Trophoblast cell (in vitro differentiated cells and primary cell): Measurements from ENCODE around the gene ZNF90.
"Not testable (repeated sequence)": the region's sequence is repeated elsewhere in the genome, so short reads cannot be mapped to it uniquely, and the experiment has no call there.

Experiments used
- DNase-seq, 2 donors: peaks; one replicate each; pipeline ENCODE4 v3.0.0-alpha.2; 2016
- H2AFZ ChIP-seq: 2 replicates; pipeline ENCODE4 v1.6.1; 2013; ENCODE audit warnings: low read length, moderate library complexity, mild to moderate bottlenecking; ENCODE audit not compliant: insufficient read depth, poor library complexity
- H2AK5ac ChIP-seq: 2 replicates; pipeline ENCODE4 v1.6.1; 2013; ENCODE audit warnings: mild to moderate bottlenecking, low read length
- H2BK120ac ChIP-seq: 2 replicates; pipeline ENCODE4 v1.6.1; 2013; ENCODE audit warnings: low read length, mild to moderate bottlenecking, moderate library complexity; ENCODE audit not compliant: insufficient read depth, poor library complexity
- H2BK12ac ChIP-seq: 2 replicates; pipeline ENCODE4 v1.6.1; 2013; ENCODE audit warnings: mild to moderate bottlenecking, low read length, moderate library complexity
- H2BK5ac ChIP-seq: 2 replicates; pipeline ENCODE4 v1.6.1; 2013; ENCODE audit warnings: low read length, low read depth, moderate library complexity, mild to moderate bottlenecking; ENCODE audit not compliant: poor library complexity
- H3K14ac ChIP-seq: 2 replicates; pipeline ENCODE4 v1.6.1; 2013; ENCODE audit warnings: mild to moderate bottlenecking, low read length
- H3K18ac ChIP-seq: 2 replicates; pipeline ENCODE4 v1.6.1; 2013; ENCODE audit warnings: mild to moderate bottlenecking, low read length
- H3K23ac ChIP-seq: 2 replicates; pipeline ENCODE4 v1.6.1; 2013; ENCODE audit warnings: low read length
- H3K27ac ChIP-seq: 2 replicates; pipeline ENCODE4 v1.5.1; 2013; ENCODE audit warnings: low read depth, mild to moderate bottlenecking, inconsistent platforms, low read length, moderate library complexity
- H3K27me3 ChIP-seq: 2 replicates; pipeline ENCODE4 v1.6.1; 2013; ENCODE audit warnings: inconsistent platforms, mild to moderate bottlenecking, low read length, moderate library complexity; ENCODE audit not compliant: insufficient read depth
- H3K36me3 ChIP-seq, 2 experiments: 1 replicate in 1 of 2; 2 replicates in 1 of 2; pipeline ENCODE4 v1.6.1; 2013; ENCODE audit warnings: low read length in 2 of 2, mild to moderate bottlenecking in 2 of 2, moderate library complexity in 1 of 2; ENCODE audit not compliant: insufficient read depth in 2 of 2, control insufficient read depth in 1 of 2
- H3K4ac ChIP-seq: 2 replicates; pipeline ENCODE4 v1.6.1; 2013; ENCODE audit warnings: low read depth, mild to moderate bottlenecking, low read length, moderate library complexity
- H3K4me1 ChIP-seq, 2 experiments: 1 replicate in 1 of 2; 2 replicates in 1 of 2; pipeline ENCODE4 v1.6.1; 2013; ENCODE audit warnings: low read length in 2 of 2, mild to moderate bottlenecking in 2 of 2, moderate library complexity in 1 of 2; ENCODE audit not compliant: insufficient read depth in 2 of 2, control insufficient read depth in 1 of 2
- H3K4me2 ChIP-seq: 2 replicates; pipeline ENCODE4 v1.6.1; 2013; ENCODE audit warnings: inconsistent platforms, mild to moderate bottlenecking, low read length, moderate library complexity
- H3K4me3 ChIP-seq: 2 replicates; pipeline ENCODE4 v1.5.1; 2013; ENCODE audit warnings: mild to moderate bottlenecking, low read depth, low read length, inconsistent platforms
- H3K79me1 ChIP-seq: one replicate; pipeline ENCODE4 v1.6.1; 2013; ENCODE audit warnings: low read length
- H3K79me2 ChIP-seq: 2 replicates; pipeline ENCODE4 v1.6.1; 2013; ENCODE audit warnings: low read length, mild to moderate bottlenecking; ENCODE audit not compliant: control insufficient read depth, insufficient read depth, poor library complexity
- H3K9ac ChIP-seq: 2 replicates; pipeline ENCODE4 v1.6.1; 2013; ENCODE audit warnings: mild to moderate bottlenecking, low read length
- H3K9me3 ChIP-seq: 2 replicates; pipeline ENCODE4 v1.6.1; 2013; ENCODE audit warnings: low read depth, mild to moderate bottlenecking, control low read depth, inconsistent platforms, low read length; ENCODE audit not compliant: insufficient read depth
- H4K12ac ChIP-seq: 2 replicates; pipeline ENCODE4 v1.6.1; 2013; ENCODE audit warnings: low read depth, mild to moderate bottlenecking, low read length, moderate library complexity
- H4K8ac ChIP-seq: 2 replicates; pipeline ENCODE4 v1.6.1; 2013; ENCODE audit warnings: low read depth, mild to moderate bottlenecking, low read length, moderate library complexity
- H4K91ac ChIP-seq: one replicate; pipeline ENCODE4 v1.6.1; 2013; ENCODE audit warnings: low read depth, mild to moderate bottlenecking, low read length, moderate library complexity
- WGBS: extraction: QIAGEN DNeasy Blood & Tissue Kit; methylation state at CpG from one replicate; pipeline ENCODE4 v1.1.7; 2013; ENCODE audit warnings: missing lambda C conversion rate; ENCODE audit not compliant: insufficient read length, insufficient coverage; ENCODE audit errors: extremely low coverage; 5-methylcytosine and 5-hydroxymethylcytosine counted together

Gene ZNF90

DNA sequence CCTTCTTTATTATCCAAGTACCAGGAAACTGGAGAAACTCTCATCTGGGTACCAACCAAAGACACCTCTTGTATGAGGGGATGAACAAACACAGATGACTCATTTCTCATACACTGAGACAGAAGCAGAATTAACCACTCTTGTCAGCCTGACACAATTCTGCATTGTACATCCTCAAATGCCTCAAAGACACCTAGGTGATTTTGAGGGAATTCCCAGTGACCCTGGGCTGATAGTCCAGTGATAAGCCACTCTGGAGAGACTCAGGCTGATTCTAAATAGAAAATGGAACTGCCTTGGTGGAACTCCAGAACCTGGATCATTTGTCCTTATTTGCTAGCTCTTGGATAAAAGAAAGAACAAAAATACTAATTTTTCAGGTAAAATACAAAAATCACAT, 19.1 kb upstream of the ZNF90 start:
- H3K27me3 ChIP-seq, H2BK120ac ChIP-seq, H2AK5ac ChIP-seq, H2BK12ac ChIP-seq, H2BK5ac ChIP-seq, H3K4ac ChIP-seq, H4K91ac ChIP-seq, H3K9me3 ChIP-seq, H3K79me1 ChIP-seq, H3K14ac ChIP-seq, H3K79me2 ChIP-seq, H3K27ac ChIP-seq, H2AFZ ChIP-seq, H3K4me3 ChIP-seq, H3K36me3 ChIP-seq, H3K9ac ChIP-seq, H4K8ac ChIP-seq, H4K12ac ChIP-seq, DNase-seq, H3K4me2 ChIP-seq, H3K18ac ChIP-seq, H3K23ac ChIP-seq, H3K4me1 ChIP-seq: not testable (repeated sequence)

DNA sequence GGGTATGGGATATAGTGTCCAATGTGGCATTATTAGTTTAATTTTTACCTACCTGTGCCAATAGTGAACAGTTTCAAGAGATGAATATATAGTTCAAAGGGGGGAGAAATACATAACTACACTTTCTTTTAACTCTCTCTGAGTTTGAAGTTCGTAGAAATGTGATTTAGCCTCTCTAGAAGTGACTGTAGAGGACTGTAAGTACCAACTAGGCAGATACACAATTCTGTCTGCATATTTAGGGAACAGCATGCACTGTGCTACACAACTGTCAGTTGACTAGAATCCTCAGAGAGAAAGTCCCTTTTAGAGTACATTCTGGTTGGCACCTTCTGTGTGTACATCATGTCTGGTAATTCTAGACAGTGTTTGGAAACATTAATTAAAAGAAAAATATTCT, 17.5 kb upstream of the ZNF90 start:
- Histone ChIP-seq H2BK12ac (no peak overlapping the region), H3K36me3 (no peaks in the 10 kb centered on the region), H3K4me1 (no peaks in the 10 kb centered on the region), H3K27me3 (no peaks in the 10 kb centered on the region), H2AFZ (no peak overlapping the region), H3K9me3 (peaks cover 2% of the 10 kb centered on the region), H3K4me2 (no peak overlapping the region), H3K23ac (no peak overlapping the region), H4K91ac (no peak overlapping the region), H3K18ac (no peak overlapping the region), H3K4me3 (no peak overlapping the region), H3K9ac (no peak overlapping the region), H4K12ac (no peak overlapping the region), H2BK5ac (no peak overlapping the region), H2BK120ac (no peak overlapping the region), H3K14ac (no peak overlapping the region), H4K8ac (no peak overlapping the region), H3K79me1 (no peaks in the 10 kb centered on the region), H3K79me2 (no peaks in the 10 kb centered on the region), H2AK5ac (no peak overlapping the region), H3K4ac (no peak overlapping the region), H3K27ac (no peak overlapping the region)
- WGBS = no CpG with 5 or more reads among the region's 1 CpG
- DNase-seq = no peak

DNA sequence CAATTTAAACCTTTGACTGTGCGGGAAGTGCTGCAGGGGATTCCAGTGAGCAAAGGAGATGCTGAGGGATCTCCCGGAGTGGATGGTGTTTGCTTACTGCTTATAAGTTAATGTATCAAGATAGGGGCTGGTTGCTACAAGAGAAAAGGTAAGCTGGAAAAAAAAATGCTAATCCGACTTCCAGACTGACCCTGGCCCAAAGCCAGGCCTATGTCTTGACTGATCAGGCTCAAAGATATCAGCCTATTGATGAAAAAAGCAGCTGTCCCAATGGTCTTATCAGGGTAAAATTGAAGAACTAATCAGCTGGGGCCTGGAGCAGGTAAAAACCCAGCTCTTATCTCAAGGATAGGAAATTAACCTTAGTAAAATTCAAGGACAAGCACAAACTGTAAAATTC, 10.9 kb upstream of the ZNF90 start:
- no peaks in the 10 kb centered on the region for H3K36me3 ChIP-seq
- no peaks in the 10 kb centered on the region for H3K79me2 ChIP-seq
- H4K12ac ChIP-seq = no peak overlapping the region
- H2AFZ ChIP-seq = no peak overlapping the region
- H3K9ac ChIP-seq = no peak overlapping the region
- no peak overlapping the region for H2BK12ac ChIP-seq
- no peaks in the 10 kb centered on the region for H3K79me1 ChIP-seq
- no peak overlapping the region for H3K4me3 ChIP-seq
- no peak overlapping the region for H3K4ac ChIP-seq
- H2AK5ac ChIP-seq = no peak overlapping the region
- DNase-seq = no peak
- no peak overlapping the region for H3K27ac ChIP-seq
- H2BK5ac ChIP-seq = no peak overlapping the region
- H3K27me3 ChIP-seq = no peaks in the 10 kb centered on the region
- H4K91ac ChIP-seq = no peak overlapping the region
- no peak overlapping the region for H3K4me2 ChIP-seq
- no peak overlapping the region for H3K14ac ChIP-seq
- peaks cover 2% of the 10 kb centered on the region for H3K9me3 ChIP-seq
- no peaks in the 10 kb centered on the region for H3K4me1 ChIP-seq
- no peak overlapping the region for H3K23ac ChIP-seq
- H2BK120ac ChIP-seq = no peak overlapping the region
- no peak overlapping the region for H4K8ac ChIP-seq
- no CpG with 5 or more reads among the region's 3 CpGs for WGBS
- no peak overlapping the region for H3K18ac ChIP-seq

DNA sequence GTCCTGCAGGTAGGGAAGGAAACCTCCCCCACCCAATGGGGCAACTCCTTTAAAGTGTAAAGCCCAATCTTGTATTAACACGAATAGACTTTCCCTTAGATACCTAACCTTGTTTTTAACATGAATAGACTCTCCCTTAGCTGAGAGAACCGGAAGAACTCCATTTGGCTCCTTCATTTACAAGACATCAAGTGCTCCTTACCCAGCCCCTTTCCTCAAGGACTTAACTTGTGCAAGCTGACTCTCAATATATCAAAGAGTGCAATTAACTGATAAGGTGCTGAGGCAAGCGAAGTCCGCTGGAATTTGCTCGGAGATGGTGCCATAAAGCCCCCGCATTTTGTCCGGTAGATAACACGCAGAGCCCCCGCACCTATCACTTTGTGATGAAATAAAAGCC, 9.9 kb upstream of the ZNF90 start:
- no peaks in the 10 kb centered on the region for H3K79me1 ChIP-seq
- H3K14ac ChIP-seq = no peak overlapping the region
- H3K23ac ChIP-seq = no peak overlapping the region
- no peak overlapping the region for H3K9ac ChIP-seq
- no peaks in the 10 kb centered on the region for H3K27me3 ChIP-seq
- no peaks in the 10 kb centered on the region for H3K4me1 ChIP-seq
- no peak overlapping the region for H2BK120ac ChIP-seq
- no CpG with 5 or more reads among the region's 9 CpGs for WGBS
- H4K91ac ChIP-seq = no peak overlapping the region
- H4K8ac ChIP-seq = no peak overlapping the region
- H2AFZ ChIP-seq = no peak overlapping the region
- H2BK12ac ChIP-seq = no peak overlapping the region
- no peak overlapping the region for H3K4me2 ChIP-seq
- H3K27ac ChIP-seq = no peak overlapping the region
- H3K4ac ChIP-seq = no peak overlapping the region
- H2AK5ac ChIP-seq = no peak overlapping the region
- H3K4me3 ChIP-seq = no peak overlapping the region
- no peaks in the 10 kb centered on the region for H3K9me3 ChIP-seq
- DNase-seq = no peak
- H4K12ac ChIP-seq = no peak overlapping the region
- no peaks in the 10 kb centered on the region for H3K36me3 ChIP-seq
- H3K79me2 ChIP-seq = no peaks in the 10 kb centered on the region
- no peak overlapping the region for H2BK5ac ChIP-seq
- no peak overlapping the region for H3K18ac ChIP-seq

DNA sequence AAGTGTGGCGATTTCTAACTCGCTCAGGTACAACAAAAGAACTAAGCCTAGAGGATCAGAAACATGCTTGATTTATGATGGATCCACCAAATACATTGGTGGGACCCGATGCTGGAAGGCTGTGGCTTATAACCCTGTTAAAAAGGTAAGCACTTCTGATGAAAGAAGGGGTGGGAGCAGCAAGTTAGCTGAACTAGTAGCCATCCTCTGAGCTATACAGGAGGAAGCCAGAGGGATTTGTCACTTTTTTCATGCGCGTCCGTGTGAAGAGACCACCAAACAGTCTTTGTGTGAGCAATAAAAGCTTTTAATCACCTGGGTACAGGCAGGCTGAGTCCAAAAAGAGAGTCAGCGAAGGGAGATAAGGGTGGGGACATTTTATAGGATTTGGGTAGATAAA, 9.2 kb upstream of the ZNF90 start:
- not testable (repeated sequence) for H3K18ac ChIP-seq, H3K4me3 ChIP-seq, H3K4me1 ChIP-seq, H3K4me2 ChIP-seq, H4K91ac ChIP-seq, H2BK120ac ChIP-seq, H4K12ac ChIP-seq, H3K79me1 ChIP-seq, H3K9ac ChIP-seq, H4K8ac ChIP-seq, H3K23ac ChIP-seq, H2BK5ac ChIP-seq, H3K9me3 ChIP-seq, H3K27me3 ChIP-seq, H2AK5ac ChIP-seq, H2BK12ac ChIP-seq, H2AFZ ChIP-seq, H3K14ac ChIP-seq, H3K36me3 ChIP-seq, H3K27ac ChIP-seq, H3K4ac ChIP-seq, H3K79me2 ChIP-seq, DNase-seq
- WGBS = no CpG with 5 or more reads among the region's 7 CpGs
